HepG2 (cell line): Measurements from ENCODE around the gene EBF4. TPM values are rescaled to one million over a fixed set of nuclear protein-coding genes. Genes with fewer than 3 reads are reported as not detected.

ENCODE experiments used
- CBX2 ChIP-seq, 2 experiments: fragments of 200-600 bp in 1 of 2; sonication (generic); formaldehyde crosslinking in 1 of 2; IDR thresholded peaks; 2 replicates each; pipeline versions ENCODE4 v1.7.0 to v1.8.1; 2018 to 2022; ENCODE audit warnings: low read depth in 2 of 2, low read length in 1 of 2, mild to moderate bottlenecking in 1 of 2, missing genetic modification reagents in 1 of 2
- CBX5 ChIP-seq: sonication (generic); formaldehyde crosslinking; IDR thresholded peaks from 2 replicates; pipeline ENCODE4 v1.4.0; 2020; ENCODE audit warnings: missing genetic modification reagents, borderline replicate concordance
- CHD4 ChIP-seq: fragments of 200-600 bp; sonication (generic); IDR thresholded peaks from 2 replicates; pipeline ENCODE4 v1.7.0; 2017; ENCODE audit warnings: mild to moderate bottlenecking, low read length, borderline replicate concordance
- ELF3 ChIP-seq: IDR thresholded peaks from 2 replicates; pipeline ENCODE4 v1.6.1; 2016; ENCODE audit warnings: missing genetic modification reagents, missing compliant biosample characterization
- ERF ChIP-seq: IDR thresholded peaks from 2 replicates; pipeline ENCODE4 v1.6.1; 2018; ENCODE audit warnings: missing biosample characterization, missing genetic modification reagents
- FOXC1 ChIP-seq: sonication (generic); formaldehyde crosslinking; IDR thresholded peaks from 2 replicates; pipeline ENCODE4 v1.8.0; 2022; ENCODE audit warnings: mild to moderate bottlenecking, missing genetic modification reagents, borderline replicate concordance
- GTF2F1 ChIP-seq: fragments of 150-350 bp; IDR thresholded peaks from 2 replicates; pipeline ENCODE4 v1.6.1; 2014; ENCODE audit warnings: low read length
- HNF4A ChIP-seq: sonication (generic); formaldehyde crosslinking; IDR thresholded peaks from 2 replicates; pipeline ENCODE4 v1.4.0; 2020; ENCODE audit warnings: missing genetic modification reagents
- MBD4 ChIP-seq: IDR thresholded peaks from 2 replicates; pipeline ENCODE4 v1.6.1; 2012; ENCODE audit warnings: low read length, inconsistent platforms, borderline replicate concordance
- SALL1 ChIP-seq: sonication (generic); formaldehyde crosslinking; IDR thresholded peaks from 2 replicates; pipeline ENCODE4 v1.8.0; 2022; ENCODE audit warnings: mild to moderate bottlenecking, missing genetic modification reagents
- ZNF180 ChIP-seq: sonication (generic); formaldehyde crosslinking; IDR thresholded peaks from 2 replicates; pipeline ENCODE4 v1.4.0; 2020; ENCODE audit warnings: low read depth, missing genetic modification reagents, borderline replicate concordance
- ZNF878 ChIP-seq: sonication (generic); formaldehyde crosslinking; IDR thresholded peaks from 2 replicates; pipeline ENCODE4 v1.8.1; 2023; ENCODE audit warnings: mild to moderate bottlenecking, missing genetic modification reagents, moderate library complexity
- polyA plus RNA-seq, 8 experiments: library from polyadenylated mRNA; depleted of rRNA in 3 of 8; stranded (reverse) in 7 of 8; unstranded in 1 of 8; fragments of >200 nt; fragmentation: Illumina TruSeq in 4 of 8; extraction: Trizol in 4 of 8; gene quantifications; 2 replicates each; pipeline versions ENCODE4 v1.2.1 to v1.2.3, GENCODE V29; 2011 to 2016; ENCODE audit warnings: low read depth in 4 of 8, missing spikeins in 1 of 8, mixed read lengths in 1 of 8; ENCODE audit not compliant: insufficient read depth in 1 of 8
- total RNA-seq, 5 experiments: library from RNA; depleted of rRNA; stranded (reverse); fragments of >200 nt; fragmentation: Illumina TruSeq; extraction: Trizol; gene quantifications; 2 replicates each; pipeline ENCODE4 v1.2.3, GENCODE V29; 2016; ENCODE audit warnings: low read depth in 1 of 5
- TF ChIP-seq, protein P1 (sequence below): sonication (generic); formaldehyde crosslinking; IDR thresholded peaks from 2 replicates; pipeline ENCODE4 v1.9.0; 2021; ENCODE audit warnings: missing genetic modification reagents, borderline replicate concordance
- TF ChIP-seq, protein P2 (sequence below): IDR thresholded peaks from 2 replicates; pipeline ENCODE4 v1.6.1; 2016; ENCODE audit warnings: control low read depth
- TF ChIP-seq, protein P3 (sequence below): sonication (generic); formaldehyde crosslinking; IDR thresholded peaks from one replicate; pipeline ENCODE4 v1.5.1; 2020; ENCODE audit warnings: mild to moderate bottlenecking, missing genetic modification reagents; ENCODE audit errors: not compliant biosample characterization
- TF ChIP-seq, protein P4 (sequence below): sonication (generic); formaldehyde crosslinking; IDR thresholded peaks from 2 replicates; pipeline ENCODE4 v1.9.0; 2021; ENCODE audit warnings: missing genetic modification reagents, mild to moderate bottlenecking, borderline replicate concordance

EBF4 gene
- total and polyA plus RNA-seq, 2 of the 13 experiments (the other 11 are each of a cell fraction or from before 2014, with no cell fraction given): 0.84 to 2.2 TPM

DNA sequence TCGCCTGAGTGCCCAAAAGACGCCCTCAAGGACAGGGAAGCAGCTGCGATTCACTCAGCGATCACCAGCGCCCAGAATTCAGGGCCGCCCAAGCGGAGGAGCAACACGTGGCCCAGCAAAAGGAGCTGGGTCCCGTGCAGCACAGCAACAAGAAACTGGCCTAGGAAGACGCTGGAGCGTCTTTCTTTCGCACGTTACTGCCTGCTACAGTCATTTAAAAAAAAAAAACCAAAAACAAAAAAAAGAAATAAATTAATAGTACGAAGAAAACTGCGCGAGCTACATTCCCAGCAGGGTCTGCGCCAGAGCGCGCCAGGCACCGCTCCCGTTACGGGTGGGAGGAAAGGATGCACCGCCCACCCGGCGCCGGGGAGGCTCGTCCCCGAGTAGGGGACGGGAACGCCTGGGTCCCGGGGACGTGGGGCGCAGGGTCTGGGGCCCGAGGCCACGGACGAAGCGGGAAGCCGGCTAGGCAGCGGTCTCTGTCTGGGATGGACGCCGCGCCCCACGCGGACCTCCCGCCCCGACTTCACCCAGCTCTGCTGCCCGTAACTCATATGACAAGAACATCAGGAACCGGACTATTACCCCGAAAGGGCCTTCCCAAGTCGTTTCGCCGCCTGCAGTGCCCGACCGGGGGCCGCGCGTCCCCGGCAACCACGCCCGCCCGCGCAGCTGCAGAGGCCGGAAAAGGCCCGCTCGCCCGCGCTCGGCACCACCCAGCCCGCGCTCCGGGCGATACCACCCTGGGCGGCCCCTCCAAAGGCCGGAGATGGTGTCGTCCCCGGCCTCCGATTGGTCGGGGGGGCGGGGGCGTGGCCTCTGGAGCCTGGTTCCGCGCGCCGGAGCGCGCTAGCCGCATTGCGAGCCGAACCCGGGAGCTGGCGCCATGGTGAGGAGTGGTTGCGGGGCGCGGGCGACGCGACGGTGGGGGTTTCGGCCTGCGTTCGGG lies 40.5 kb upstream of the EBF4 start, which contains the start of gene NOP56 (continued):
- TF ChIP-seq, protein P1, sequence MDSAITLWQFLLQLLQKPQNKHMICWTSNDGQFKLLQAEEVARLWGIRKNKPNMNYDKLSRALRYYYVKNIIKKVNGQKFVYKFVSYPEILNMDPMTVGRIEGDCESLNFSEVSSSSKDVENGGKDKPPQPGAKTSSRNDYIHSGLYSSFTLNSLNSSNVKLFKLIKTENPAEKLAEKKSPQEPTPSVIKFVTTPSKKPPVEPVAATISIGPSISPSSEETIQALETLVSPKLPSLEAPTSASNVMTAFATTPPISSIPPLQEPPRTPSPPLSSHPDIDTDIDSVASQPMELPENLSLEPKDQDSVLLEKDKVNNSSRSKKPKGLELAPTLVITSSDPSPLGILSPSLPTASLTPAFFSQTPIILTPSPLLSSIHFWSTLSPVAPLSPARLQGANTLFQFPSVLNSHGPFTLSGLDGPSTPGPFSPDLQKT: no peak; the same call in 1 of the 2 replicates
- TF ChIP-seq CBX5 (CRISPR knock-in tag) (peak; percentile 81; the same call in 1 of the 2 replicates), ZNF878 (CRISPR knock-in tag) (0 out of 2 replicates have a peak, but pooled peaks have one; percentile 26), MBD4 (no peak), CHD4 (no peak), SALL1 (CRISPR knock-in tag) (peak; percentile 92), ZNF180 (peak; percentile 54; the same call in 1 of the 2 replicates), CBX2 (IDR thresholded peaks at IDR 0.05; ENCODE audit: low read depth, low read length) (no peak), CBX2 (CRISPR knock-in tag; IDR thresholded peaks at IDR 0.05; ENCODE audit: low read depth) (no peak), GTF2F1 (no peak), ELF3 (CRISPR knock-in tag) (peak; percentile 90), ERF (CRISPR knock-in tag) (peak; percentile 91), FOXC1 (CRISPR knock-in tag) (peak; percentile 91), HNF4A (CRISPR knock-in tag) (no peak; the same call in 1 of the 2 replicates)
- TF ChIP-seq, protein P2, sequence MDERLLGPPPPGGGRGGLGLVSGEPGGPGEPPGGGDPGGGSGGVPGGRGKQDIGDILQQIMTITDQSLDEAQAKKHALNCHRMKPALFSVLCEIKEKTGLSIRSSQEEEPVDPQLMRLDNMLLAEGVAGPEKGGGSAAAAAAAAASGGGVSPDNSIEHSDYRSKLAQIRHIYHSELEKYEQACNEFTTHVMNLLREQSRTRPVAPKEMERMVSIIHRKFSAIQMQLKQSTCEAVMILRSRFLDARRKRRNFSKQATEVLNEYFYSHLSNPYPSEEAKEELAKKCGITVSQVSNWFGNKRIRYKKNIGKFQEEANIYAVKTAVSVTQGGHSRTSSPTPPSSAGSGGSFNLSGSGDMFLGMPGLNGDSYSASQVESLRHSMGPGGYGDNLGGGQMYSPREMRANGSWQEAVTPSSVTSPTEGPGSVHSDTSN (CRISPR knock-in tag): no peak
- TF ChIP-seq, protein P3, sequence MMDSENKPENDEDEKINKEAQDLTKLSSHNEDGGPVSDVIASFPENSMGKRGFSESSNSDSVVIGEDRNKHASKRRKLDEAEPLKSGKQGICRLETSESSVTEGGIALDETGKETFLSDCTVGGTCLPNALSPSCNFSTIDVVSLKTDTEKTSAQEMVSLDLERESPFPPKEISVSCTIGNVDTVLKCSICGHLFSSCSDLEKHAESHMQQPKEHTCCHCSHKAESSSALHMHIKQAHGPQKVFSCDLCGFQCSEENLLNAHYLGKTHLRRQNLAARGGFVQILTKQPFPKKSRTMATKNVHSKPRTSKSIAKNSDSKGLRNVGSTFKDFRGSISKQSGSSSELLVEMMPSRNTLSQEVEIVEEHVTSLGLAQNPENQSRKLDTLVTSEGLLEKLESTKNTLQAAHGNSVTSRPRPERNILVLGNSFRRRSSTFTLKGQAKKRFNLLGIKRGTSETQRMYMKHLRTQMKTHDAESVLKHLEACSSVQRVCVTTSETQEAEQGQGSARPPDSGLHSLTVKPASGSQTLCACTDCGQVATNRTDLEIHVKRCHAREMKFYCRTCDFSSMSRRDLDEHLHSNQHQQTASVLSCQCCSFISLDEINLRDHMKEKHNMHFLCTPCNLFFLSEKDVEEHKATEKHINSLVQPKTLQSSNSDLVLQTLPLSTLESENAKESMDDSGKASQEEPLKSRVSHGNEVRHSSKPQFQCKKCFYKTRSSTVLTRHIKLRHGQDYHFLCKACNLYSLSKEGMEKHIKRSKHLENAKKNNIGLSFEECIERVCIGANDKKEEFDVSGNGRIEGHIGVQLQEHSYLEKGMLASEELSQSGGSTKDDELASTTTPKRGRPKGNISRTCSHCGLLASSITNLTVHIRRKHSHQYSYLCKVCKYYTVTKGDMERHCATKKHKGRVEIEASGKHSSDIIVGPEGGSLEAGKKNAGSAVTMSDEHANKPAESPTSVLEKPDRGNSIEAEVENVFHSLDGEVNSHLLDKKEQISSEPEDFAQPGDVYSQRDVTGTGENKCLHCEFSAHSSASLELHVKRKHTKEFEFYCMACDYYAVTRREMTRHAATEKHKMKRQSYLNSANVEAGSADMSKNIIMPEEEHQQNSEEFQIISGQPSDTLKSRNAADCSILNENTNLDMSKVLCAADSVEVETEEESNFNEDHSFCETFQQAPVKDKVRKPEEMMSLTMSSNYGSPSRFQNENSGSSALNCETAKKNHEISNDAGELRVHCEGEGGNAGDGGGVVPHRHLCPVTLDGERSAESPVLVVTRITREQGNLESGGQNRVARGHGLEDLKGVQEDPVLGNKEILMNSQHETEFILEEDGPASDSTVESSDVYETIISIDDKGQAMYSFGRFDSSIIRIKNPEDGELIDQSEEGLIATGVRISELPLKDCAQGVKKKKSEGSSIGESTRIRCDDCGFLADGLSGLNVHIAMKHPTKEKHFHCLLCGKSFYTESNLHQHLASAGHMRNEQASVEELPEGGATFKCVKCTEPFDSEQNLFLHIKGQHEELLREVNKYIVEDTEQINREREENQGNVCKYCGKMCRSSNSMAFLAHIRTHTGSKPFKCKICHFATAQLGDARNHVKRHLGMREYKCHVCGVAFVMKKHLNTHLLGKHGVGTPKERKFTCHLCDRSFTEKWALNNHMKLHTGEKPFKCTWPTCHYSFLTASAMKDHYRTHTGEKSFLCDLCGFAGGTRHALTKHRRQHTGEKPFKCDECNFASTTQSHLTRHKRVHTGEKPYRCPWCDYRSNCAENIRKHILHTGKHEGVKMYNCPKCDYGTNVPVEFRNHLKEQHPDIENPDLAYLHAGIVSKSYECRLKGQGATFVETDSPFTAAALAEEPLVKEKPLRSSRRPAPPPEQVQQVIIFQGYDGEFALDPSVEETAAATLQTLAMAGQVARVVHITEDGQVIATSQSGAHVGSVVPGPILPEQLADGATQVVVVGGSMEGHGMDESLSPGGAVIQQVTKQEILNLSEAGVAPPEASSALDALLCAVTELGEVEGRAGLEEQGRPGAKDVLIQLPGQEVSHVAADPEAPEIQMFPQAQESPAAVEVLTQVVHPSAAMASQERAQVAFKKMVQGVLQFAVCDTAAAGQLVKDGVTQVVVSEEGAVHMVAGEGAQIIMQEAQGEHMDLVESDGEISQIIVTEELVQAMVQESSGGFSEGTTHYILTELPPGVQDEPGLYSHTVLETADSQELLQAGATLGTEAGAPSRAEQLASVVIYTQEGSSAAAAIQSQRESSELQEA (CRISPR knock-in tag): peak; percentile 77
- TF ChIP-seq, protein P4, sequence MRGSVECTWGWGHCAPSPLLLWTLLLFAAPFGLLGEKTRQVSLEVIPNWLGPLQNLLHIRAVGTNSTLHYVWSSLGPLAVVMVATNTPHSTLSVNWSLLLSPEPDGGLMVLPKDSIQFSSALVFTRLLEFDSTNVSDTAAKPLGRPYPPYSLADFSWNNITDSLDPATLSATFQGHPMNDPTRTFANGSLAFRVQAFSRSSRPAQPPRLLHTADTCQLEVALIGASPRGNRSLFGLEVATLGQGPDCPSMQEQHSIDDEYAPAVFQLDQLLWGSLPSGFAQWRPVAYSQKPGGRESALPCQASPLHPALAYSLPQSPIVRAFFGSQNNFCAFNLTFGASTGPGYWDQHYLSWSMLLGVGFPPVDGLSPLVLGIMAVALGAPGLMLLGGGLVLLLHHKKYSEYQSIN (CRISPR knock-in tag): no peak; the same call in 1 of the 2 replicates
